ENCODE data around the gene CCDC50. TPM values are rescaled to one million over a fixed set of nuclear protein-coding genes. Genes with fewer than 3 reads are reported as not detected.

CCDC50 gene
- total RNA-seq, 2 donors from 2014 or later = 99.5 to 169 TPM

DNA sequence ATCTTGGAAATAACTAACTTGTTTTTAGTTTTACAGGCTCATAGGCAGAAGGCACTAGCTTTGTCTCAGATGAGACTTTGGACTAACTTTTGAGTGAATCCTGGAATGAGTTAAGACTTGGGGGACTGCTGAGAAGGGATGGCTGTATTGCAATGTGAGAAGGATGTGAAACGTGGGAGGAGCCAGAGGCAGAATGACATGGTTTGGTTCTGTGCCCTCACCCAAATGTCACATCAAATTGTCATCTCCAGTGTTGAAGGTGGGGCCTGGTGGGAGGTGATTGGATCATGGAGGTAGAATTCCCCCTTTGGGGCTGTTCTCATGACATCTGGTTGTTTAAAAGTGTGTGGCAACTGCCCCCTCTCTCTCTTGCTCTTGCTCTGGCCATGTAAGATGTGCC, 28.8 kb upstream of the CCDC50 start:
- no peak overlapping the region for H3K27ac ChIP-seq
- no peak for TF ChIP-seq CTCF (IDR thresholded peaks at IDR 0.05)
- H3K9me3 ChIP-seq = no peaks in the 10 kb centered on the region
- no peaks in the 10 kb centered on the region for H3K27me3 ChIP-seq (replicated peaks; ENCODE audit: insufficient read depth)
- H3K36me3 ChIP-seq = no peaks in the 10 kb centered on the region
- no peak overlapping the region for H3K4me3 ChIP-seq
- ATAC-seq (ENCODE audit: insufficient number of reproducible peaks, low FRiP score, low read depth) (no peak), DNase-seq (ENCODE audit: low spot score) (no peak)
- H3K4me1 ChIP-seq (ENCODE audit: control insufficient read depth in 1 of 2, low read depth in 2 of 2) = no peaks in the 10 kb centered on the region

GRCh38 chr3:191301017-191301416, 28.2 kb upstream of the CCDC50 start:
- no peak for ATAC-seq (ENCODE audit: insufficient number of reproducible peaks, low FRiP score, low read depth)
- Histone ChIP-seq H3K27me3 (replicated peaks; ENCODE audit: insufficient read depth) (no peaks in the 10 kb centered on the region), H3K4me3 (no peak overlapping the region), H3K36me3 (no peaks in the 10 kb centered on the region), H3K27ac (no peak overlapping the region), H3K4me1 (ENCODE audit: control insufficient read depth in 1 of 2, low read depth in 2 of 2) (no peaks in the 10 kb centered on the region), H3K9me3 (no peaks in the 10 kb centered on the region)
- DNase-seq (ENCODE audit: low spot score) = no peak
- TF ChIP-seq CTCF (IDR thresholded peaks at IDR 0.05) = no peak

GRCh38 chr3:191301782-191302411, 27.3 kb upstream of the CCDC50 start:
- Histone ChIP-seq H3K27me3 (replicated peaks; ENCODE audit: insufficient read depth) (no peaks in the 10 kb centered on the region), H3K4me3 (no peak overlapping the region), H3K9me3 (no peaks in the 10 kb centered on the region), H3K36me3 (no peaks in the 10 kb centered on the region), H3K27ac (no peak overlapping the region), H3K4me1 (ENCODE audit: control insufficient read depth in 1 of 2, low read depth in 2 of 2) (no peaks in the 10 kb centered on the region)
- ATAC-seq (ENCODE audit: insufficient number of reproducible peaks, low FRiP score, low read depth) = no peak
- no peak for DNase-seq (ENCODE audit: low spot score)
- TF ChIP-seq CTCF (IDR thresholded peaks at IDR 0.05) = no peak

DNA sequence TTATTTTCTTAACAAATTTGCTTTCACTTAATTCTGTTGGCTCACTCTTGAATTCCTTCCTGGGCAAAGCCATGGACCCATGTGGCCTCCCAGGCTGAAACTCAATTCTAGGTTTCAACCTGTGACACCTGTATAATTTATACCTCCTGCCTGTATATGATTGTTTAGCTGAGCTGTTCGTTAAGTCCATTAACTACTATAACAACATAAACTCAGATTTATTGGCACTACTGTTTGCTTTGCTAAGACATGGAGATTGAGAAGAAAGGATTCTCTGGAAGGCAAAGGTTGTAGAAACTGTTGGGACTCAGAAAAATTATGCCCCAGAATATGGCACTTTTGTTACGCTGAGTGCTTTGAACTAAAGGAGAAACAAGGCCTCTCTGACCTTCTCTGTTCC, 26.7 kb upstream of the CCDC50 start:
- H3K9me3 ChIP-seq = no peaks in the 10 kb centered on the region
- no peaks in the 10 kb centered on the region for H3K36me3 ChIP-seq
- no peak for TF ChIP-seq CTCF (IDR thresholded peaks at IDR 0.05)
- no peak for DNase-seq (ENCODE audit: low spot score)
- no peaks in the 10 kb centered on the region for H3K27me3 ChIP-seq (replicated peaks; ENCODE audit: insufficient read depth)
- H3K4me3 ChIP-seq = no peak overlapping the region
- no peak for ATAC-seq (ENCODE audit: insufficient number of reproducible peaks, low FRiP score, low read depth)
- H3K4me1 ChIP-seq (ENCODE audit: control insufficient read depth in 1 of 2, low read depth in 2 of 2) = no peaks in the 10 kb centered on the region
- H3K27ac ChIP-seq = no peak overlapping the region

- no peak overlapping the region for H3K4me3 ChIP-seq
- no peaks in the 10 kb centered on the region for H3K4me1 ChIP-seq (ENCODE audit: control insufficient read depth in 1 of 2, low read depth in 2 of 2)
- no peaks in the 10 kb centered on the region for H3K27me3 ChIP-seq (replicated peaks; ENCODE audit: insufficient read depth)
- H3K36me3 ChIP-seq = no peaks in the 10 kb centered on the region
- no peaks in the 10 kb centered on the region for H3K9me3 ChIP-seq
- TF ChIP-seq CTCF (IDR thresholded peaks at IDR 0.05) = no peak
- H3K27ac ChIP-seq = no peak overlapping the region
- no peak for DNase-seq (ENCODE audit: low spot score)
- no peak for ATAC-seq (ENCODE audit: insufficient number of reproducible peaks, low FRiP score, low read depth)
These were observed 25.6 kb upstream of the CCDC50 start for GRCh38 chr3:191303596-191303995.

Data from thoracic aorta (tissue), 2 donors.